Hematopoietic multipotent progenitor cell (in vitro differentiated cells): ENCODE measurements around the gene CLIC5. TPM values are rescaled to one million over a fixed set of nuclear protein-coding genes. Genes with fewer than 3 reads are reported as not detected.

Source experiments
- DNase-seq, 3 donors: peaks; one replicate each; pipeline ENCODE4 v3.0.0-alpha.2; 2011 to 2015; ENCODE audit warnings: low read depth in 2 of 3, low spot score in 2 of 3
- small RNA-seq: library from RNA; depleted of rRNA; stranded (forward); fragments of <200 nt; gene quantifications from one replicate; pipeline ENCODE3, GENCODE V24; 2012
- total RNA-seq: library from RNA; depleted of rRNA; stranded (reverse); fragments of >200 nt; gene quantifications from one replicate; pipeline ENCODE4 v1.2.3, GENCODE V29; 2012

The CLIC5 gene
- total RNA-seq, 1 donor = under 0.01 TPM

DNA sequence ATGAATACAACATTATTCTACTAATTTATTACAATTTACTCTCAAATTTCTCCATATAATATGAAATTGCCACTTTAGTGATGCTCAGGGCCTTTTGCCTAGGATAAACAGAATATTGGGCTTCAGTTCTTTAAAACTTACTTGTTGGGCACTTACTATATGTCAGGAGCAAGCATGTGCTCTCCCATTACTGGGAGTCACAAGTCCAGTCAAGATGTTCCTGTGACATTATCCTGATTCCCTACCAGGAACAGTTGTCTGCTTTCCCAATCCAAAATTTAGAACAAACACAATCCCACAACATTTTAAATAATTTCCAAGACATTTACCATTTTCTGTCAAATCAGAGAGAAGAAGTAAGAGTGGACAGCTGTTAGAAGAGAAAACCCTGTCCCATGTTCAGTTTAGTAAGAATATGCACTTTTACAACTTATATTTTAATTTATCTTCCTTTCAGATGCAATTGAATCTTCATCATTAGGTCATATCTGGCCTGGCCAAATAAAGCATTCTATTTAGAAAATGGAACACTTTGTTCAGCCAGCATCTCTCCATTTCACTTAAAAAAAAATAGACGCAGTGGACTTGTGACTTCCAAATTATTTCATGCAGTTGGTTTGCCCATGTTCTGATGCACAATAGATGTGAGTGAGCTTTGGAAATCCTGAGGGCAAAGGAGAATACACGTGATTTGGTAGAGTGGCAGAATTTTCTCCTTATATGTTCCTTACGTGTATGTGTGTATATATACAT, 159.8 kb downstream of the CLIC5 start:
- DNase-seq = no peak

DNA sequence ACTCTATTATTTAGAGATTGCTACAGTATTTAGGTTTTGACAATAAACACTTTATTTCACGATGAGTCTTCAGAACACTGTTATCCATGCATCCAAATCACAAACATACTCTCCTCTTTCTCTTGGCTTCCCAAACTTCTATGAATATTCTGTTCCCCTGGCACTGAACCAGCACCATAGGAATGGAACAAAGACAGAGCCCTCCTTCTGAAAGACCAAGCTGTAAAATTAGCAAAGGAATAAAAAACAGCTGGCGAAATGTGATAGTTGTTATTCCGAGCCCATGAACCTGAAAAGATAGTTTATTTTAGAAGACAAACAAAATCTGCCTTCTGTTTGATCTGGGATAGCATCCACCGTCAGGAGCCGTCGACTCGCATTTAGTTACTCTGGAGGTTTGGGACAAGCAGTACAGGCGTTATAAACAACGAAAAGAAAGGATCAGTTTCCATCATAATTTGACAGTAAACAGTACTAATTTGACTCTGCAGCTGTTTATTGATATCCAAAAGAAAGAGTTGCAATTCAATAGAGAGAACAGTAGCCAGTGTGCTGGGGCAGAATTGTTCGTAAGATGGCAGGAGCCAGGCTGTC, 161.4 kb downstream of the CLIC5 start:
- no peak for DNase-seq

DNA sequence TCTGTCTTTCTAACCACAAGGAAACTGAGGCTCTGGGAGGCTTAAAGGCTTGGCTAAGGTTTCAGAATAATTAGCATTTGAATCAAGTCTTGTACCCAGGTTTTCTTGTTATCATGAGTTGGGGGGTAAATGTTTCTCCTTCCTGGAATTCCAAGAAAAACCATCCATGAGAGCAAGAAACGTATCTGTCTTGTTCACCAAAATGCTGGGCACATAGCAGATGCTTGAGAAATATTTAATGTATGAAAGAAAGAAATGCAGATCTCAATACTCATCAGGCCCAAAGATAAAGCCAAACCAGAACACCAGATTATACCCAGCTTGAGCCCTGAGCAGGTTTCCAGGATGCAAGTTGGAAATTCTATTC, 164.6 kb downstream of the CLIC5 start:
- no peak for DNase-seq

- DNase-seq = no peak
Observed at GRCh38 chr6:45850378-45851033, 165.2 kb downstream of the CLIC5 start.

GRCh38 chr6:45845567-45845966, 170.1 kb downstream of the CLIC5 start:
- DNase-seq = no peak

DNA sequence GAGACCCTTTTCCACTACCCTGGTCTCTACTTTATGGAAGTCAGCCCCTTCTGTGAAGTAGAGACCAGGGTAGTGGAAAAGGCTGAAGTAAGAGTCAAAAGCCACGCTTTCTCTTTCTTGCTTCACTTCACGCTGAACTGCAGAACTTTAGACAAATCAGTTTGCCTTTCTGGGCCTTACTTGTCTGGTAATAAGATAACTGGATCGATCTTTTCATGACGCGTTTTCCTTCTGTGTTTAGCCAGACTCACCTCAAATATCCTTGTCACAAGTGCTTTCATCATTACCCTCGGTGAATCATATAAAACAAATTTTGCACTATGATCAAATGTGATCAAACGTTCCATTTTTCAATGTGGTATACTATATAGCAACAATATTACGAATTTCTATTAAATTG, 170.7 kb downstream of the CLIC5 start:
- DNase-seq = no peak

DNA sequence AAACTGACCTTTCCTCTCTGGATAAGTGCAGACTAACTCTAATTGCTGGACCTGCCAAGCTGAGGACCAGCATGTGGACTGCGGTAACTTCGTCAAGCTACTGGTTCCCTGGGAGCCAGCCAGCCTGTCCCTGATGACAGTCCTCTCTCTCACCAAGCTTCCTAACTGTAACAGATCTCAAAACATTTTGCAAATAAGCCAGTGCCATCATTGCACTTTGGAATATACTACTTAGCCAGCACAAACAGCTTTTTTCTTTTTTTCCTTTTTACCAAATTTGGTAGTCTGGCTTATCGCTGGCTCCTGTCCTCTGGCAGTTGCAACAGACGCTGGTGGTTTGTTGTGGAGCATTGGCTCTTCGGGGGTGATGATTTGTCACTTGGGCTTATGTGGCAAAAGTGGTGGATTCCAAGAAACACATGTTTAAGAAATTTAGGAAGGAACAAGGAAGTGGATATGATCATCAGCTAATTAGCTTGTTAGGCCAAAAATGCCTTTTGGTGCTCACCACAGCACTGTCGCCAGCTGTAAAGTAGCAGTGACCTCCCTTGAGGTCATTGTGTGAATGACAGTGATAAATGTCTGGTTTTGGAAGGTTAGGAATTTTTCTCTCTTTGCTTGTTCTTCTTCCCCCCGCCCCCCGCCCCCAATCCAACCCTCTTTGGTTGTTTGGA, 171.7 kb downstream of the CLIC5 start:
- peak in 2 of 3 donors; percentile 49 to 85 for DNase-seq

DNA sequence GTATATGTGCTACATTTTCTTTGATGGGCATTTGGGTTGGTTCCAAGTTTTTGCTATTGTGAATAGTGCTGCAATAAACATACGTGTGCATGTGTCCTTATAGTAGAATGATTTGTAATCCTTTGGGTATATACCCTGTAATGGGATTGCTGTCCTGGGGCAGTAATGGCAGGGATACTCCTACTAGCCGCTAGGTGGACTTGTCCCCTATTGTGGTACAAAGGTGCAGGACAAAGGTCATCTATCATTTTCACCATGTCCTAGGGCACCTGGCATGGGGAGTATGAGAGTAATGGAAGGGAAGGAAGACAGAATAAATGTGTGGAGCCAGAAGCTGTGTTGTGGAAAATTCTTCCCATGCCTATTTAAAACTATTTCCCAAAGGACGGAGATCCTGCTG, 174.6 kb downstream of the CLIC5 start:
- DNase-seq = no peak

- no peak for DNase-seq
Observed at GRCh38 chr6:45838996-45839395, 176.7 kb downstream of the CLIC5 start.

DNA sequence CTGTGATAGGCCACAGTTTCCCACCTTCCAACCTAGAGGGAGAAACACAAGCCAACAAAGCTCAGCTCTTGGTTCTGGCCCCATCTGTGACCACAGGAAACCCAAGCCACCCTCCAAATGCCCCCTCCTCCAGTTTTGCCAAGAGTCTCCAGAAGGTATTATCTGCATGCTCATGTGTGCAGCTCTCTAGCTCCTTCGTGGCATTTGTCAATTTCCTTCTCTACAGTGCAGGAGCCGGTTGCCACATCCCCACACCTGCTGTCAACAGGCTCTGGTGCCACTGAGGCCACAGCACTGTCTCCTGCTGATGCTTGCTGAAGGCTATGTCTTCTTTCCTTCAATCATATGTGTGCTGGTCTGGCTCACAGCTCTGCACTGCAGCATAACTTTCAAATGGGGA, 177.2 kb downstream of the CLIC5 start:
- DNase-seq = peak in 1 of 3 donors; percentile 32

- DNase-seq = peak in 1 of 3 donors; percentile 35
Observed at GRCh38 chr6:45837541-45838200, 178.0 kb downstream of the CLIC5 start.

DNA sequence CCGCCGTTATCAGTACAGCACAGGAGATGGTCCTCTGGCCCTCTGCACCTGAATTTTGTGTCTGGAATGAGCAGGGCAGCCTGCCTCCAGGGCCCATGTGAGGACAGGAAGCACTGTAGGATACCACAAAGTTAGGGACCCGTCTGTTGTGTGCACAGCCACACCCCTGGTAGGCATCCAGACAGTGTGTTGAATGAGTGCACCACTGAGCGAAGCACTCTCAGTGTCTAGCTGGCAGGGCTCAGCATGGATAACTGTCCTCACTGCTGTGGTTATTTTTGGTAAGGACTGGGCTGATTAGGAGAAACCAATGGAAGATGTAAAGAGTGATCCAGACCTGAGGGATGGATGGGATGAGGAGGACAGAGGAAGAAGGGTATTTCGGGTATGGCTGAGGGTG, 178.7 kb downstream of the CLIC5 start:
- DNase-seq = no peak

GRCh38 chr6:45836438-45836824, 179.2 kb downstream of the CLIC5 start:
- no peak for DNase-seq

DNA sequence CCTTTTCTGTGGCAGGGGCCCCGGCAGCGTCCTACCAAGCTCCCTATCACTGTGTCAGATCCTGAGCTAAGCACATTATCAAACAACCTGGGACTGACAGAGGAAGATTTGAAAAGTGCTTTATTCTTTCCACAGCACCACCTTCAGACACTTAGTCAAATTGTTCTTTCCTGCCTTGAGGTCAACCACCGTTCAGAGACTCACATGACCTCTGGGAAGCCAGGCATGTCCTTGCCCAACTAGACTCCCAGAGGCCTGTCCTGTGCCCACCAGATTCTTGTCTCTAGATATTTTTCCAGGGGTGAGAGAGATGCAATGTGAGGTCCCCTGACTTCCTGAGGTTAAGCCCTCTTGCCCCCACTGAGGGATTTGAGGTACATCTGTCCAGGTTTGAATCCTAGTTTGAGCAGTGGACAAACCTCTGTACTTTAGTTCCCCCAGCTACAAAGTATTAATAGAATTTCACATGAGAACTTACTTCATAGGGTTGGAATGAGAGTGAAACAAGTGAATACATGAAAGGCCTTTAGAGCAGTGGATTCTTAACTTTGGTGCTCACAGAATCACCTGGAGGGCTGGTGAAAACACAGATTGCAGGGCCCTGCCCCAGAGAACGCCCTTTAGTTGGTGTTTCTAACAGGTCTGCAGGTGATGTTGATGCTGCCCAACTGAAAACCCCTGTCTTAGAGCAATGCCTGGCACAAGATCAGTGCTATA, 179.8 kb downstream of the CLIC5 start:
- peak in 1 of 3 donors; percentile 4 for DNase-seq

GRCh38 chr6:45832063-45832462, 183.6 kb downstream of the CLIC5 start:
- DNase-seq = no peak

Small RNA genes lying within 50 kb of the gene (small RNA-seq; reads per million reads assigned to genes)
- not detected for gene RNU6-754P

Other genes with a start within 250 kb of the CLIC5 start
- gene ENPP4, start 114.1 kb upstream of the CLIC5 start, total RNA-seq = 6.2 TPM
- 1.9 TPM for gene ENPP5, start 155.1 kb upstream of the CLIC5 start, total RNA-seq